Activated CD8-positive, alpha-beta memory T cell treated with anti-CD3 and anti-CD28 coated beads for 4 hours (primary cell): ENCODE data around the gene TNRC18.

Source experiments
- DNase-seq, 2 donors: peaks; one replicate each; pipeline ENCODE4 v3.0.0-alpha.2; 2020; ENCODE audit warnings: low read depth in 2 of 2

Gene TNRC18

GRCh38 chr7:5428478-5429252, 5.0 kb upstream of the TNRC18 start:
- DNase-seq, result no peak

GRCh38 chr7:5426226-5426475, 2.5 kb upstream of the TNRC18 start:
- no peak for DNase-seq

- DNase-seq, result no peak
Measured at GRCh38 chr7:5425507-5426225, 2.0 kb upstream of the TNRC18 start.

- no peak for DNase-seq
Measured at GRCh38 chr7:5424749-5425506, 1.3 kb upstream of the TNRC18 start.

- DNase-seq, result no peak
Measured at GRCh38 chr7:5423976-5424748, 528 bp upstream of the TNRC18 start.

GRCh38 chr7:5422396-5423305, 983 bp downstream of the TNRC18 start:
- DNase-seq, result no peak

GRCh38 chr7:5421714-5422395, 1.8 kb downstream of the TNRC18 start:
- DNase-seq, result no peak

GRCh38 chr7:5420881-5421713, 2.5 kb downstream of the TNRC18 start:
- DNase-seq, result no peak

- DNase-seq, result no peak
Measured at GRCh38 chr7:5420067-5420880, 3.4 kb downstream of the TNRC18 start.

- DNase-seq, result no peak
Measured at GRCh38 chr7:5419539-5420066, 4.0 kb downstream of the TNRC18 start.

- no peak for DNase-seq
Measured at GRCh38 chr7:5418285-5418582, 5.4 kb downstream of the TNRC18 start.

- no peak for DNase-seq
Measured at GRCh38 chr7:5417106-5418071, 6.2 kb downstream of the TNRC18 start.

GRCh38 chr7:5414916-5415315, 8.7 kb downstream of the TNRC18 start:
- DNase-seq, result no peak

- no peak for DNase-seq
Measured at GRCh38 chr7:5413449-5413786, 10.2 kb downstream of the TNRC18 start.

- DNase-seq, result no peak
Measured at GRCh38 chr7:5408777-5409176, 14.9 kb downstream of the TNRC18 start.

- DNase-seq, result no peak
Measured at GRCh38 chr7:5406957-5407945, 16.4 kb downstream of the TNRC18 start.
